NCI-H345 treated with DMSO at 0.1 percent for 48 hours (cell line): ENCODE results near the gene PPP3CA.
"Not testable (repeated sequence)": the region's sequence is repeated elsewhere in the genome, so short reads cannot be mapped to it uniquely, and the experiment has no call there.

Experiments
- DNase-seq: peaks from one replicate; lab custom pipeline; 2025; ENCODE audit not compliant: unreplicated experiment; lab: John Stamatoyannopoulos, UW

PPP3CA gene

GRCh38 chr4:101258883-101259282 is 88.4 kb downstream of the PPP3CA start:
- DNase-seq, result no peak

GRCh38 chr4:101256222-101256621 is 91.1 kb downstream of the PPP3CA start:
- DNase-seq, result peak; percentile 20

- DNase-seq, result no peak
These were observed 92.5 kb downstream of the PPP3CA start for GRCh38 chr4:101254776-101255175.

DNA sequence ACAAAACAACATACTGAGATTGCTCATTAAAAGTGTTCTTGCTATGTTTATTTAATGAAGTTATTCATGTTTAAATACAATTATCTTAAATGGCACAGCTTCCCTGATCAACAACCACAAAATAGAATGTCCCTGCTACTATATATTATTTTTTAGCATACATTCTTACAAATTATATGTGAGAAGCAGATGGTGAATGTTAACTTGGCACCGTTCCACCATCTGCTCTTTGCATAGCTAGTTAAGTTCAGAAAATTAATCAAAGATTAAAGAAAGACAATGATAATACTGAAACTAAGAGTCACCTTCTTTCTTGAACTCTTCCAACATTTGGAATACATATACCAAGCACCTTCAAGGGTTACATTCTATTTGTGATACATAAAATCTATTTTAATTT is 94.2 kb downstream of the PPP3CA start:
- no peak for DNase-seq

DNA sequence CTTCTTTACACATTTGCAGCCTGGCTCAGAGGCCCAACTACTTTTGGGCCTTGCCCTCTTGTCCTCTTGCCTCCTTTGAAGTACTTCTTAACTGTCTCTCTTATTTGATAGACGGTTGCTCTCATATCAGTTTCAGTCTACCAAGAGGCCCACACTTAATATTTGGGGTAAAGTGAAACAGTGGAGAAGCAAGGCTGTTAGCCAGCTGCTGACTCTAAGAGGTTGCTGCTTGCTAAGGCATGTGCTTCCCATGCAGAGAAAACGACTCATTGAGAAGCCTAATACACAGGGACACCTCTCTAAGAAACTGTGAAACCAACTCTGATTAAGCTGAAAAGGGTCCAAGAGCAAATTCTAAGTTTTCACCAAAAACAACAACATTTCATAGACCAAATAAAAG is 94.6 kb downstream of the PPP3CA start:
- DNase-seq, result no peak

DNA sequence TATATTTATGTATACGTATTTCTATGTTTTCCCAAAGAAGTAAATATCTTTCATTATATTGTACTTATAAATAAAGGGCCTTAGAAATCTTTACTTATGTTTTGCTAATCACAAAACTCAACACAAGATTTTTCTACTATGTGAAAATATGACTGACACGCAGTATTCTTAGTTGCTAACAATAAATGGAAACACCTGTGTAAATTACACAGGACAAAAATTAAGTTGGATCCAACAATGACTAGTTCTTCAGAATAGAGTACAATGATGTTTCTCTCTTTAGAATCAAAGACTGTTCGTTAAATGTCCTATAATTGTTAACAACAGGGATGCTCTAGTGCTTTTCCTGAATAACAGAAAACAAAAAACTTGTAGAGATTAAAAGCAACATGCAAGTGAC is 96.1 kb downstream of the PPP3CA start:
- DNase-seq, result no peak

GRCh38 chr4:101244349-101244748 is 103.0 kb downstream of the PPP3CA start:
- no peak for DNase-seq

DNA sequence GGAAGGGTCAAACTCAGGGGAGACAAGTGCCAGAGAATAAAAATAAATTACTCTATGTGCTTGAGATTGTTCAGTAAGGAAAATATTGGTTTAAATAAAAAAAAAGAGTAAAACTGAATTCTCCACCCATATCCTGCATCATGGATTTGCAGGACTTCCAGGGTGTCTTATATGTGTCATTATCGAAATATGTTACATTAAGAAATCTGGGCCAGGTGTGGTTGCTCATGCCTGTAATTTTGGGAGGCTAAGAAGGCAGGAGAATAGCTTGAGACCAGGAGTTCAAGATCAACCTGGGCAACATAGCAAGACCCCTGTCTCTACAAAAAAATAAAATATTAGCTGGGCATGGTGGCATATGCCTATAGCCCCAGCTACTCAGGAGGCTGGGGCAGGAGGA is 104.9 kb downstream of the PPP3CA start:
- DNase-seq, result no peak

DNA sequence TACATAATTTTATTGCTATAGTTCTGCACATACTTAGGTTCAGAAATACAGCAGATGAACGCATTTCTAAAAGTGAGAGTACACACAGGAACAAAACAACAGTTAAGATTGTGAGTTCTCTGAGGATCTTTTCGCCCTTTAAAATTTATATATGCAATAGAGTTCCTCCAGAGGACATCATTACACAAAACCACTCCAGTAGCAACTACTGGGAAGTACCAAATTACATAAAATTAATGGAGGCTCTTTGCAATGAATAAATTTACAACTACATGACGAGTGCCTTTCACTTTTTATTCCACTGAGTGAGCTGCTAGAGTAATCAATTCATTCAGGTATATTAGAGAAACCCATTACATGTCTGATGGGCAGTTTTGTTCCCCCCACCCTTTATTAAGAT is 107.2 kb downstream of the PPP3CA start:
- no peak for DNase-seq

DNA sequence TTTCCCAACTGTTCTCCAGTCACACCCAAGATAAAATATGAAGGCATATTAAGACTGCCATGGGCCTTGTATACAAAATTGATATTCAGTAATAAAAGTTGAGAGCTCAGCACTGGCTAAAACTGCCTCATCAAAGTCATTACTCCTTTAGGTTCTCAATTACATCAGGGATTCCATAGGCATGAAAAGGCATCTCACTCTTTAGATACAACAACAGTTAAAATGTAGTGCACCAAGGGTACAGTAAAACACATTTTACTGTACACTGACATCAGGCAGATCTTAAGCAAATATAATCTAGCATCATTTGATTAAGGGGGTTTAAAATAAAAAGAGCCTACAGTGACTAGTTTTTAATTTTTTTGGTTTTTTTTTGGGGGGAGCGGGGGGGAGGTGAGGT is 107.7 kb downstream of the PPP3CA start:
- no peak for DNase-seq

DNA sequence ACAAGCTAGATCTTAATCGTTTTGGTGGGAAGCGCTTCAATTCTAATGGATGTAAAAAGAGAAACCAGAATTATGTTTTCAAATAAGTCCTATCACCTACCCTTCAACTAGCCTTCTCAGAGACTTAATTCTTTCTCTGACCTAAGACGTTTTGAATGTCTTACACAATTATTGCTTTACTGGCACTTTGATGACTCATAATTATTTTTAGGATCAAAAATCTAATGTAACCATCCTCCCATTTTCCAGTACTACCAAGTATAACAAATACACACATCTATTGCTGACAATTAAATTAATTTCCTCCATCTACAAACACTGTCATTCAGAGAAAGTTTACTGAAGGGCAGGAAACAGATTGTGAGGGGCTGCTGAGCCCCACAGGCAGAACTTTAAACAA is 108.6 kb downstream of the PPP3CA start:
- no peak for DNase-seq

DNA sequence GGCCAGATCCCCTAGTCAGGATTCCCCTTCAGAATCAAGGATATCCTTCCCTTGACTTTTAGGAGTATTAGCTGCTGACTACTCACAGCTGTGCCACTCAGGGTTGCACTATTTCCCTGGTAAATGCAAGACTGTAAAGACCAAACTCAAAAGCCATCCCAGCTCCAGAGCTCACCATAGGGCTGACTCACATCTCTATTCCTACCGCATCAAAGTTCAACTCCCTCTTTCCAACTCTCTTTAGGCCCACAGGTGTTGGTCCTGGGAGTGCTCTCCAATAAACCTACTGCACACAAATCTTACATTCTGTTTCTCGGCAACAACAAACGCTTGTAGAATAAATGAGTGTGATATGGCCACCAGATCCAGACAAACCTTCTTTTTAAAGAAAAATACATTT is 109.6 kb downstream of the PPP3CA start:
- no peak for DNase-seq

DNA sequence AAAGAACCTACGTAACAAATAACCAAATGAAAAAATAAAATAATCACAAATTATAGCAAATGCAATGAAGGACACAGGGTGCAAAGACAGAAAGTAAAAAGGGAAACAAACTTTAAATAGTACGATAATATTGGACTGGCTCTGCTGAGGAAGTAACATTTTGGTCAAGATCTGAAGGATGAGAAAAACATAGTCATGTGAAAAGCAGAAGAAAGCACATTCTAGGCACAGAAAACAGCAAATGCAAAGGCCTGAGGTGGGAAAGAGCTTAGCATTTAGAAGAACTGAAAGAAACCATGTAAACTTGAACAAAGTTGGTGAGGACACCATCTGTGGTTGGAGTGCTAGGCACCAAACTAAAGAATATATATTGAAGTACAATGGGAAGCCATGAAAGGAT is 111.2 kb downstream of the PPP3CA start:
- no peak for DNase-seq

DNA sequence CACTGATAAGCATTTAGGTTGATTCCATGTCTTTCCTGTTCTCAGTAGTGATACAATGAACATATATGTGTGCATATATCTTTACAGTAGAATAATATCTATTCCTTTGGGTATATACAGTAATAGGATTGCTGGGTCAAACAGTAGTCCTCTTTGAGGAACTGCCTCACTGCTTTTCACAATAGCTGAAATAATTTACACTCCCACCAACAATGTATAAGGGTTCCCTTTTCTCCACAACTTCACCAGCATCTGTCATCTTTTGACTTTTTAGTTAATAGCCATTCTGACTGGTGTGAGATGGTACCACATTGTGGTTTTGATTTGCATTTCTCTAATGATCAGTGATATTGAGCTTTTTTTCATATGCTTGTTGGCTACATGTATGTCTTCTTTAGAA is 113.2 kb downstream of the PPP3CA start:
- not testable (repeated sequence) for DNase-seq

GRCh38 chr4:101232074-101232776 is 115.1 kb downstream of the PPP3CA start:
- DNase-seq, result no peak

- DNase-seq, result no peak
These were observed 116.4 kb downstream of the PPP3CA start for GRCh38 chr4:101230801-101231426.

- DNase-seq, result no peak
These were observed 118.2 kb downstream of the PPP3CA start for GRCh38 chr4:101229116-101229515.

- no peak for DNase-seq
These were observed 119.6 kb downstream of the PPP3CA start for GRCh38 chr4:101227715-101228114.

GRCh38 chr4:101224358-101225218 is 122.7 kb downstream of the PPP3CA start:
- DNase-seq, result no peak

DNA sequence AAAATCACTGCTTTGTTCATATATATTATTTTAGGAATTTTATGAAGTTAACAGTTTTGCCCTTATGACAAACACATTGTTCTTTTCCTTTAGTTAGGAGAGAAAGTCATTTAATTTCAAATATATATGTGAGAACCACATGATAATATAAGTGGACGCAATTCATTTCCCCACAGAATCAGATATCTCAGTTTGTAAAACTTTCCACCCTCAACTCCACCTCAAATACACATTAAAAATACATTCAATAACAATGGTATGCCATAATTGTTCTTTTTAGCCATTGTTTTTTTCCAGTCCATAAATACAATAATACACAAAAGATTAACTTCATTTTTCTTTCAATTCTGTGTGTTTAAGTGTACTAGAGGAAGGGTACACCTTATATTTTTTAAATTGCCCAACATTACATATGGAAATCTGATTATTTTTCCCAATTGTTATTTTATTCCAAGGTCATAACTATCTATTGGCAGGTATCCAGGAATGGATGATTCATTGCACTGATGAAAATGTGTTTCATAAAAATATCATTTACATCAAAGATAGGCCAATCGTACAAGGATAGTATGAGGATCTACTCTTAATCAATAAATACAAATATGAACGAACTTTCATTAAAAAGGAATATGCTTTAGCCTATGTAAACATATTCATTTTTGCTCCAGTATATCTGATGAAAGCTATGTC is 125.0 kb downstream of the PPP3CA start:
- no peak for DNase-seq

DNA sequence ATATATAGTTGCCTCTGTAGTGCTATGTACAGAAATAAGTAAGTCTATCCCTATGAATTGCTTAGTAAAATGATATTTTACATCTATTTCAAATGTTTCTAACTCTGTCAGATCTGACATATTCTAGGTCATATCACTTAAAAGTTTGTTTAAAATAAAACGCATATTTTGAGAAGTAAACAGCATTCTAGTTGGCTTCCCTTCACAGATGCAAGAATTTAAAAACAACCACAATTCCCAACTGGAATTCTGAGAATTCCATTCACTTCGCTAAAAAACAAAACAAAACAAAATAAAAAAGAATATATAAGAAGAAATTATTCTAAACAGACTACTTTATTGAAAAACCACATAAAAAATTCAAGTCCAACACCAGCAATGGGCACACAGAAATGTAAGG is 126.0 kb downstream of the PPP3CA start:
- no peak for DNase-seq
